GM12864 (cell line): Measurements from ENCODE around the gene RFX7.
"Not testable (repeated sequence)": the region's sequence is repeated elsewhere in the genome, so short reads cannot be mapped to it uniquely, and the experiment has no call there.

Experiments used
- DNase-seq: peaks from one replicate; pipeline ENCODE4 v3.0.0-alpha.2; 2011; ENCODE audit warnings: low read depth
- H3K4me3 ChIP-seq: 2 replicates; pipeline ENCODE4 v1.5.1; 2011; ENCODE audit warnings: mild to moderate bottlenecking, low read depth, low read length, control low read depth
- CTCF ChIP-seq: IDR thresholded peaks from 2 replicates; pipeline ENCODE4 v1.5.1; 2011; ENCODE audit warnings: low read depth, mild to moderate bottlenecking, moderate library complexity, low read length, control low read depth, inconsistent platforms; ENCODE audit errors: missing control alignments

The RFX7 gene

GRCh38 chr15:56272454-56272853 is 28.8 kb upstream of the RFX7 start:
- H3K4me3 ChIP-seq: no peak overlapping the region
- no peak for DNase-seq
- no peak for TF ChIP-seq CTCF

GRCh38 chr15:56266465-56266864 is 22.8 kb upstream of the RFX7 start:
- DNase-seq, H3K4me3 ChIP-seq: not testable (repeated sequence)

- no peak overlapping the region for H3K4me3 ChIP-seq
- no peak for DNase-seq
- TF ChIP-seq CTCF: no peak
Observed at GRCh38 chr15:56261854-56262509, 18.3 kb upstream of the RFX7 start.

GRCh38 chr15:56257306-56257705 is 13.6 kb upstream of the RFX7 start:
- H3K4me3 ChIP-seq, DNase-seq: not testable (repeated sequence)

- TF ChIP-seq CTCF: no peak
- H3K4me3 ChIP-seq: no peak overlapping the region
- DNase-seq: no peak
Observed at GRCh38 chr15:56254265-56254664, 10.6 kb upstream of the RFX7 start.

- DNase-seq: no peak
- TF ChIP-seq CTCF: no peak
- H3K4me3 ChIP-seq: no peak overlapping the region
Observed at GRCh38 chr15:56252386-56252785, 8.7 kb upstream of the RFX7 start.

- no peak overlapping the region for H3K4me3 ChIP-seq
- no peak for DNase-seq
- no peak for TF ChIP-seq CTCF
Observed at GRCh38 chr15:56251315-56252095, 7.8 kb upstream of the RFX7 start.

- H3K4me3 ChIP-seq: no peak overlapping the region
- TF ChIP-seq CTCF: no peak
- no peak for DNase-seq
Observed at GRCh38 chr15:56250626-56251025, 6.9 kb upstream of the RFX7 start.
